Bone marrow (tissue), 2 donors: ENCODE measurements around the gene HS6ST2.

Source experiments
- DNase-seq, 2 donors: peaks; one replicate each; lab custom pipeline; 2025; lab: John Stamatoyannopoulos, UW

HS6ST2 gene

GRCh38 chrX:132795181-132795580 lies 163.2 kb downstream of the HS6ST2 start:
- DNase-seq: no peak

GRCh38 chrX:132791714-132792113 lies 166.7 kb downstream of the HS6ST2 start:
- no peak for DNase-seq

- no peak for DNase-seq
Observed at GRCh38 chrX:132790329-132790728, 168.1 kb downstream of the HS6ST2 start.

GRCh38 chrX:132786217-132786616 lies 172.2 kb downstream of the HS6ST2 start:
- no peak for DNase-seq

- DNase-seq: no peak
Observed at GRCh38 chrX:132778917-132779316, 179.5 kb downstream of the HS6ST2 start.

- DNase-seq: no peak
Observed at GRCh38 chrX:132776486-132777210, 181.8 kb downstream of the HS6ST2 start.

GRCh38 chrX:132775263-132775823 lies 183.1 kb downstream of the HS6ST2 start:
- no peak for DNase-seq

GRCh38 chrX:132774010-132774714 lies 184.3 kb downstream of the HS6ST2 start:
- no peak for DNase-seq

GRCh38 chrX:132769609-132770008 lies 188.8 kb downstream of the HS6ST2 start:
- no peak for DNase-seq

- DNase-seq: no peak
Observed at GRCh38 chrX:132766452-132766851, 192.0 kb downstream of the HS6ST2 start.

- no peak for DNase-seq
Observed at GRCh38 chrX:132763528-132763927, 194.9 kb downstream of the HS6ST2 start.

- no peak for DNase-seq
Observed at GRCh38 chrX:132758759-132759158, 199.7 kb downstream of the HS6ST2 start.

GRCh38 chrX:132757066-132757623 lies 201.3 kb downstream of the HS6ST2 start:
- DNase-seq: no peak

GRCh38 chrX:132756439-132756838 lies 202.0 kb downstream of the HS6ST2 start:
- DNase-seq: no peak

- DNase-seq: no peak
Observed at GRCh38 chrX:132751063-132751690, 207.3 kb downstream of the HS6ST2 start.

GRCh38 chrX:132750331-132751062 lies 207.9 kb downstream of the HS6ST2 start:
- DNase-seq: no peak

- no peak for DNase-seq
Observed at GRCh38 chrX:132749406-132749805, 209.0 kb downstream of the HS6ST2 start.

GRCh38 chrX:132748909-132749308 lies 209.5 kb downstream of the HS6ST2 start:
- no peak for DNase-seq

GRCh38 chrX:132748268-132748667 lies 210.2 kb downstream of the HS6ST2 start:
- no peak for DNase-seq

GRCh38 chrX:132745593-132745992 lies 212.8 kb downstream of the HS6ST2 start:
- DNase-seq: no peak

- no peak for DNase-seq
Observed at GRCh38 chrX:132744470-132744869, 214.0 kb downstream of the HS6ST2 start.

GRCh38 chrX:132743086-132743485 lies 215.3 kb downstream of the HS6ST2 start:
- no peak for DNase-seq
